GM19455 (cell line): ENCODE measurements around the gene STARD4.

Experiments
- ATAC-seq: cut with Tn5 transposase; IDR thresholded peaks from one replicate; pipeline ENCODE4 v1.9.1; 2021; ENCODE audit not compliant: unreplicated experiment

STARD4 gene

GRCh38 chr5:111472579-111472978 lies 39.8 kb downstream of the STARD4 start:
- no peak for ATAC-seq

GRCh38 chr5:111472096-111472495 lies 40.2 kb downstream of the STARD4 start:
- ATAC-seq, result no peak

- no peak for ATAC-seq
Observed at GRCh38 chr5:111469903-111470302, 42.4 kb downstream of the STARD4 start.

- ATAC-seq, result no peak
Observed at GRCh38 chr5:111469293-111469896, 42.9 kb downstream of the STARD4 start.

- ATAC-seq, result no peak
Observed at GRCh38 chr5:111463311-111463710, 49.0 kb downstream of the STARD4 start.

GRCh38 chr5:111461934-111462333 lies 50.4 kb downstream of the STARD4 start:
- ATAC-seq, result no peak

GRCh38 chr5:111461255-111461671 lies 51.1 kb downstream of the STARD4 start:
- no peak for ATAC-seq

GRCh38 chr5:111454776-111455175 lies 57.6 kb downstream of the STARD4 start:
- ATAC-seq, result no peak

GRCh38 chr5:111454198-111454622 lies 58.1 kb downstream of the STARD4 start:
- ATAC-seq, result no peak

GRCh38 chr5:111453747-111454146 lies 58.6 kb downstream of the STARD4 start:
- ATAC-seq, result no peak

GRCh38 chr5:111453295-111453694 lies 59.0 kb downstream of the STARD4 start:
- ATAC-seq, result no peak

GRCh38 chr5:111447822-111448221 lies 64.5 kb downstream of the STARD4 start:
- no peak for ATAC-seq

- ATAC-seq, result no peak
Observed at GRCh38 chr5:111447099-111447498, 65.2 kb downstream of the STARD4 start.
